GM12801 (cell line): ENCODE results near the gene SHROOM2.

Experiments used
- TF ChIP-seq, protein P1 (sequence below): IDR thresholded peaks from one replicate; pipeline ENCODE4 v1.5.1; 2011; ENCODE audit warnings: control low read depth; ENCODE audit not compliant: insufficient read length; ENCODE audit errors: extremely low read depth

Gene SHROOM2

GRCh38 chrX:9767375-9767774 lies 18.9 kb upstream of the SHROOM2 start:
- TF ChIP-seq, protein P1, sequence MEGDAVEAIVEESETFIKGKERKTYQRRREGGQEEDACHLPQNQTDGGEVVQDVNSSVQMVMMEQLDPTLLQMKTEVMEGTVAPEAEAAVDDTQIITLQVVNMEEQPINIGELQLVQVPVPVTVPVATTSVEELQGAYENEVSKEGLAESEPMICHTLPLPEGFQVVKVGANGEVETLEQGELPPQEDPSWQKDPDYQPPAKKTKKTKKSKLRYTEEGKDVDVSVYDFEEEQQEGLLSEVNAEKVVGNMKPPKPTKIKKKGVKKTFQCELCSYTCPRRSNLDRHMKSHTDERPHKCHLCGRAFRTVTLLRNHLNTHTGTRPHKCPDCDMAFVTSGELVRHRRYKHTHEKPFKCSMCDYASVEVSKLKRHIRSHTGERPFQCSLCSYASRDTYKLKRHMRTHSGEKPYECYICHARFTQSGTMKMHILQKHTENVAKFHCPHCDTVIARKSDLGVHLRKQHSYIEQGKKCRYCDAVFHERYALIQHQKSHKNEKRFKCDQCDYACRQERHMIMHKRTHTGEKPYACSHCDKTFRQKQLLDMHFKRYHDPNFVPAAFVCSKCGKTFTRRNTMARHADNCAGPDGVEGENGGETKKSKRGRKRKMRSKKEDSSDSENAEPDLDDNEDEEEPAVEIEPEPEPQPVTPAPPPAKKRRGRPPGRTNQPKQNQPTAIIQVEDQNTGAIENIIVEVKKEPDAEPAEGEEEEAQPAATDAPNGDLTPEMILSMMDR = no peak

GRCh38 chrX:9770319-9770718 lies 15.9 kb upstream of the SHROOM2 start:
- TF ChIP-seq, protein P1 = no peak

DNA sequence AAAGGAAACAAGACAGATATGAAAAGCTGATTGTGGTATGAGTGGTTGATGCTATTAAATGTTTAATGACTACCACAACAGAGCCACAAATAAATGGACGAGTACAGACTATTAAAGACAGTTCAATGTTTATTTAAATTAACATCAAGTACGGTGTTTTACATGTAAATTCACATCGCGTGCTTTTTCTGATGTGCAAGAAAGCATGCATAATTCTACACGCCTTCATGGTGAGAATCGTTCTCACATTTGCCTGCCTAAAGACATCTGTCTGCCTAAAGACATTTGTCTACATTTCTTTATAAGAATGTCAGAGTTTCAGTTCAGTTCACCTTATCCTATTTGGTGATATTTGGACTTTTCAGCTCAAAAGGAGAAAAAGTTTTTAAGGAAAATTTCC lies 13.3 kb upstream of the SHROOM2 start:
- TF ChIP-seq, protein P1 = no peak

DNA sequence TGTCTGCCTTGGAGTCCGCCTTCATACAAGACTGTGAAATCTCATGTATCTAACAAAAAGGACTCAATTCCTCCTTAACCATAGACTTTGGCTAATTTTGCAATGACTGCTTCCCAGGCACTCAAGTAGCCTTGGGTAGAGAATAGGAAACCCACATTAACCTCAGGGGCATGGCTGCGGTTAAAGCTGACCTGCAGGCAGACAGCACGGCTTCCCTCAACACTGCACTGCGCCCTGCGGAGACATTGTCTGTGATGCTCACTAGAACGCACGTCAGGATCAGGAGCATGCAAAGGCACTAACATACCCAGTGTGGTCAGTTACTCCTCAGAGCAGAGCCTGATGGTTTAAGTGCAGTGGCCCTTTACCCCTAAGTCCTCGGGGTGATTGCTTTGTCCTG lies 10.3 kb upstream of the SHROOM2 start:
- TF ChIP-seq, protein P1 = no peak

DNA sequence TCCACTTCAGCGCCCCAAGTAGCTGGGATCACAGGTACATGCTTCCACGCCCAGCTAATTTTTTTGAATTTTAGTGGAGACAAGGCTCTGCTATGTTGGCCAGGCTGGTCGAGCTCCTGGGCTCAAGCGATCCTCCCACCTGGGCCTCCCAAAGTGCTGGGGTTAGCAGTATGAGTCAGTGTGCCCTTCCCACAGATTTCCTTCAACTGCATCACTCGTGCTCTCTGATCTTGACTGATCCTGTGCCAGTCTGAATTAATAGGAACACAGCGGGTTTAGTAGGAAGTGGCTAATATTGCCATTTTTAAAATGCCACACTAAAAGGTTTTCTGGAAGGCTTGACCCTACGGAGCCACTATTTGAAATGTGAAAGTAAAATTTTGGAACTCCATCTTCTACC lies 4.3 kb upstream of the SHROOM2 start:
- TF ChIP-seq, protein P1 = no peak

GRCh38 chrX:9784332-9784731 lies 1.9 kb upstream of the SHROOM2 start:
- TF ChIP-seq, protein P1 = no peak

- TF ChIP-seq, protein P1 = no peak
Measured at GRCh38 chrX:9785254-9785943, 830 bp upstream of the SHROOM2 start.
